ENCODE data around the gene SNTB2.

Gene SNTB2

DNA sequence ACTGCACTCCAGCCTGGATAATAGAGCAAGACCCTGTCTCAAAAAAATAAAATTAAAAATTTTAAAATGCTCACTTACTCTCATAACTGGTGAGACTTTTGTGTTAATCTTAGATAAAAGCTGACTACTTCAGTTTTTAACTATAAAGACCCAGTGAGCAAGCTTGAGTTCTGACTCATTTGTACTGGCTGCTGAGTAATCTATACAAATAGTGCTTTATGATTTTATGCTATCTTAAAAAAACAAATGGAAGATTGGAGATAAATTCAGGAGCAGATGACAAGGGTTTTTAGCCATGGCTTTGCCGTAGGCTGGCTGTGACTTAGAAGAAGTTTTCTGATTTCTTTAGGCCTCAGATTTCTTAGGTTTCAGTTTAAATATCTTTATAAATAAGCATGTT lies 30.5 kb downstream of the SNTB2 start:
- H2BK120ac ChIP-seq (ENCODE audit: insufficient read depth, low read length, poor library complexity), result no peak overlapping the region
- H2AFZ ChIP-seq (ENCODE audit: insufficient read depth, low read length, poor library complexity), result no peak overlapping the region
- no peak overlapping the region for H3K23ac ChIP-seq (ENCODE audit: low read length)
- H2AK5ac ChIP-seq (ENCODE audit: low read length), result no peak overlapping the region
- no peak overlapping the region for H4K91ac ChIP-seq (ENCODE audit: low read depth, low read length)
- H3K27ac ChIP-seq (ENCODE audit: low read depth, low read length), result no peak overlapping the region
- WGBS (ENCODE audit: extremely low coverage, insufficient coverage, insufficient read length), result no CpG with 5 or more reads among the region's 1 CpG
- H3K9me3 ChIP-seq (ENCODE audit: insufficient read depth, low read depth, low read length), result no peaks in the 10 kb centered on the region
- H2BK5ac ChIP-seq (ENCODE audit: low read depth, low read length, poor library complexity), result no peak overlapping the region
- no peak overlapping the region for H2BK12ac ChIP-seq (ENCODE audit: low read length)
- no peaks in the 10 kb centered on the region for H3K27me3 ChIP-seq (ENCODE audit: insufficient read depth, low read length)
- no peak overlapping the region for H4K12ac ChIP-seq (ENCODE audit: low read depth, low read length)
- no peaks in the 10 kb centered on the region for H3K4me1 ChIP-seq (ENCODE audit: control insufficient read depth in 1 of 2, insufficient read depth in 2 of 2, low read length in 2 of 2)
- no peak overlapping the region for H4K8ac ChIP-seq (ENCODE audit: low read depth, low read length)
- H3K4me2 ChIP-seq (ENCODE audit: low read length), result no peak overlapping the region
- H3K4me3 ChIP-seq (ENCODE audit: low read depth, low read length), result no peak overlapping the region
- H3K18ac ChIP-seq (ENCODE audit: low read length), result no peak overlapping the region
- H3K9ac ChIP-seq (ENCODE audit: low read length), result no peak overlapping the region
- DNase-seq, result no peak
- no peak overlapping the region for H3K14ac ChIP-seq (ENCODE audit: low read length)
- H3K79me1 ChIP-seq (ENCODE audit: low read length), result no peaks in the 10 kb centered on the region
- no peaks in the 10 kb centered on the region for H3K79me2 ChIP-seq (ENCODE audit: control insufficient read depth, insufficient read depth, low read length, poor library complexity)
- no peaks in the 10 kb centered on the region for H3K36me3 ChIP-seq (ENCODE audit: control insufficient read depth in 1 of 2, insufficient read depth in 2 of 2, low read length in 2 of 2)
- no peak overlapping the region for H3K4ac ChIP-seq (ENCODE audit: low read depth, low read length)

DNA sequence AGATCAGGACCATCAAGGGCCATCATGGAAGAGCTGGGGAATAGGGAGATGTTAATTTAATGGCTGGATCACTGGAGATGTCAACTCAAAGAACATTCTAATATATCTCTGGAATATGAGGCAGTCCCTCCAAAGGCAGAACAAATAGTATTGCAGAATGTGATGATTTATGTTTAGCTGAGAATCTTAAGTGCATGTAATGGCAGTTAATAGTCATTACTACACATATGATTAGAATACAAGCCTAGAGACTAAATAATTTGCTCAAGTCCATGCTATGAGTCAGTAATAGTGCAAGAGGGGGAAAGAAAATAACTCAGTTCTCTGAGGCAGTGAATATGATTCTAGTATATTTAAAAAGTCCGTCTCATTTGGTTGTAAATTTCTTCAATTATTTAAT lies 32.3 kb downstream of the SNTB2 start:
- H4K8ac ChIP-seq (ENCODE audit: low read depth, low read length), result no peak overlapping the region
- no peak overlapping the region for H2AK5ac ChIP-seq (ENCODE audit: low read length)
- DNase-seq, result no peak
- H3K4me3 ChIP-seq (ENCODE audit: low read depth, low read length), result no peak overlapping the region
- no peak overlapping the region for H3K18ac ChIP-seq (ENCODE audit: low read length)
- no peak overlapping the region for H2BK5ac ChIP-seq (ENCODE audit: low read depth, low read length, poor library complexity)
- H3K23ac ChIP-seq (ENCODE audit: low read length), result no peak overlapping the region
- H2AFZ ChIP-seq (ENCODE audit: insufficient read depth, low read length, poor library complexity), result no peak overlapping the region
- H2BK120ac ChIP-seq (ENCODE audit: insufficient read depth, low read length, poor library complexity), result no peak overlapping the region
- H3K14ac ChIP-seq (ENCODE audit: low read length), result no peak overlapping the region
- H3K36me3 ChIP-seq (ENCODE audit: control insufficient read depth in 1 of 2, insufficient read depth in 2 of 2, low read length in 2 of 2), result no peaks in the 10 kb centered on the region
- H3K27ac ChIP-seq (ENCODE audit: low read depth, low read length), result no peak overlapping the region
- no peak overlapping the region for H2BK12ac ChIP-seq (ENCODE audit: low read length)
- H3K27me3 ChIP-seq (ENCODE audit: insufficient read depth, low read length), result no peaks in the 10 kb centered on the region
- no peak overlapping the region for H4K91ac ChIP-seq (ENCODE audit: low read depth, low read length)
- no peaks in the 10 kb centered on the region for H3K9me3 ChIP-seq (ENCODE audit: insufficient read depth, low read depth, low read length)
- H3K4me1 ChIP-seq (ENCODE audit: control insufficient read depth in 1 of 2, insufficient read depth in 2 of 2, low read length in 2 of 2), result no peaks in the 10 kb centered on the region
- H3K4me2 ChIP-seq (ENCODE audit: low read length), result no peak overlapping the region
- H3K4ac ChIP-seq (ENCODE audit: low read depth, low read length), result no peak overlapping the region
- no peaks in the 10 kb centered on the region for H3K79me1 ChIP-seq (ENCODE audit: low read length)
- no peak overlapping the region for H3K9ac ChIP-seq (ENCODE audit: low read length)
- H3K79me2 ChIP-seq (ENCODE audit: control insufficient read depth, insufficient read depth, low read length, poor library complexity), result no peaks in the 10 kb centered on the region
- no peak overlapping the region for H4K12ac ChIP-seq (ENCODE audit: low read depth, low read length)
- WGBS (ENCODE audit: extremely low coverage, insufficient coverage, insufficient read length), result no CpG with 5 or more reads among the region's 1 CpG

DNA sequence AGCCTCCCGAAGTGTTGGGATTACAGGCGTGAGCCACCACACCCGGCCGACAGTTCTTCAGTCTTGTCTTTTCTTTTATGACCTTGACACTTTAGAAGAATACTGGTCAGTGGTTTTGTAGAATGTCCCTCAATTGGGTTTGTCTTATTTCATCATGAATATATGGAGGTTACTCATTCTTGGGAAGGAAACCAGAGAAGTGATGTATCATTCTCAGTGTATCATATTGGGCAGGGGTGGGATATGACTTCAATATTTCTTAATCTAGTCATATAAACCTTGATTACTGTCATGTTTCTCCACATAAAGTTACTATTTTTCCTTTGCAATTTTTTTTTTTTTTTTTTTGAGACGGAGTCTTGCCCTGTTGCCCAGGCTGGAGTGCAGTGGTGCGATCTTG lies 36.9 kb downstream of the SNTB2 start:
- no peaks in the 10 kb centered on the region for H3K79me2 ChIP-seq (ENCODE audit: control insufficient read depth, insufficient read depth, low read length, poor library complexity)
- no peak overlapping the region for H3K14ac ChIP-seq (ENCODE audit: low read length)
- no peaks in the 10 kb centered on the region for H3K27me3 ChIP-seq (ENCODE audit: insufficient read depth, low read length)
- no peak for DNase-seq
- H3K18ac ChIP-seq (ENCODE audit: low read length), result no peak overlapping the region
- H3K23ac ChIP-seq (ENCODE audit: low read length), result no peak overlapping the region
- no peak overlapping the region for H2BK120ac ChIP-seq (ENCODE audit: insufficient read depth, low read length, poor library complexity)
- no peak overlapping the region for H3K9ac ChIP-seq (ENCODE audit: low read length)
- no peaks in the 10 kb centered on the region for H3K36me3 ChIP-seq (ENCODE audit: control insufficient read depth in 1 of 2, insufficient read depth in 2 of 2, low read length in 2 of 2)
- H3K79me1 ChIP-seq (ENCODE audit: low read length), result no peaks in the 10 kb centered on the region
- H4K8ac ChIP-seq (ENCODE audit: low read depth, low read length), result no peak overlapping the region
- no peak overlapping the region for H2BK5ac ChIP-seq (ENCODE audit: low read depth, low read length, poor library complexity)
- H3K9me3 ChIP-seq (ENCODE audit: insufficient read depth, low read depth, low read length), result no peaks in the 10 kb centered on the region
- H3K4me3 ChIP-seq (ENCODE audit: low read depth, low read length), result no peak overlapping the region
- H4K12ac ChIP-seq (ENCODE audit: low read depth, low read length), result no peak overlapping the region
- H2BK12ac ChIP-seq (ENCODE audit: low read length), result no peak overlapping the region
- no peak overlapping the region for H3K4ac ChIP-seq (ENCODE audit: low read depth, low read length)
- H4K91ac ChIP-seq (ENCODE audit: low read depth, low read length), result no peak overlapping the region
- H2AFZ ChIP-seq (ENCODE audit: insufficient read depth, low read length, poor library complexity), result no peak overlapping the region
- no peak overlapping the region for H2AK5ac ChIP-seq (ENCODE audit: low read length)
- WGBS (ENCODE audit: extremely low coverage, insufficient coverage, insufficient read length), result no CpG with 5 or more reads among the region's 6 CpGs
- H3K4me2 ChIP-seq (ENCODE audit: low read length), result no peak overlapping the region
- H3K4me1 ChIP-seq (ENCODE audit: control insufficient read depth in 1 of 2, insufficient read depth in 2 of 2, low read length in 2 of 2), result no peaks in the 10 kb centered on the region
- no peak overlapping the region for H3K27ac ChIP-seq (ENCODE audit: low read depth, low read length)

DNA sequence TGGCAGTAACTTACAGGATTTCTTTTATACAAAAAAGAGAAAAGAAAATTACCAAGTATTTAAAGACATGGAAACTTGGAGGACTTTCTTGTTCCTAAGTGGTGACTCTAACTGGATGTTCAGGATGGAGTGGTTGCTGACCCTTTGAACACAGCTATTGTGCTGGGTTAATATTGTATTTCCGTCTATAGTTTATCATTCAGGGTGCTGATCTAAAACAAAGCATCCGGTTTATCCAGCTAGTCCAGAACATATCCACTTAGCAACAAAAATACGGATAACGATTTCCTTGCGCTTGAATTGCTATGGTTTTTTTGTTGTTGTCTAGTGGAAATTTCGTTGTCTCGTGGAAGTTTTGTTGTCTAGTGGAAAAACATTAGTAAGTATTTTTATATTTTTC lies 38.2 kb downstream of the SNTB2 start:
- Histone ChIP-seq H3K23ac (ENCODE audit: low read length) (no peak overlapping the region), H2BK5ac (ENCODE audit: low read depth, low read length, poor library complexity) (no peak overlapping the region), H3K4ac (ENCODE audit: low read depth, low read length) (no peak overlapping the region), H3K18ac (ENCODE audit: low read length) (no peak overlapping the region), H3K79me2 (ENCODE audit: control insufficient read depth, insufficient read depth, low read length, poor library complexity) (no peaks in the 10 kb centered on the region), H3K79me1 (ENCODE audit: low read length) (no peaks in the 10 kb centered on the region), H2AK5ac (ENCODE audit: low read length) (no peak overlapping the region), H3K9ac (ENCODE audit: low read length) (no peak overlapping the region), H2BK120ac (ENCODE audit: insufficient read depth, low read length, poor library complexity) (no peak overlapping the region), H3K4me2 (ENCODE audit: low read length) (no peak overlapping the region), H3K14ac (ENCODE audit: low read length) (no peak overlapping the region), H3K27ac (ENCODE audit: low read depth, low read length) (no peak overlapping the region), H4K8ac (ENCODE audit: low read depth, low read length) (no peak overlapping the region), H4K12ac (ENCODE audit: low read depth, low read length) (no peak overlapping the region), H3K36me3 (ENCODE audit: control insufficient read depth in 1 of 2, insufficient read depth in 2 of 2, low read length in 2 of 2) (no peaks in the 10 kb centered on the region), H3K4me1 (ENCODE audit: control insufficient read depth in 1 of 2, insufficient read depth in 2 of 2, low read length in 2 of 2) (no peaks in the 10 kb centered on the region), H3K9me3 (ENCODE audit: insufficient read depth, low read depth, low read length) (no peaks in the 10 kb centered on the region), H3K27me3 (ENCODE audit: insufficient read depth, low read length) (no peaks in the 10 kb centered on the region), H2BK12ac (ENCODE audit: low read length) (no peak overlapping the region), H2AFZ (ENCODE audit: insufficient read depth, low read length, poor library complexity) (no peak overlapping the region), H4K91ac (ENCODE audit: low read depth, low read length) (no peak overlapping the region), H3K4me3 (ENCODE audit: low read depth, low read length) (no peak overlapping the region)
- no peak for DNase-seq
- WGBS (ENCODE audit: extremely low coverage, insufficient coverage, insufficient read length), result no CpG with 5 or more reads among the region's 7 CpGs

DNA sequence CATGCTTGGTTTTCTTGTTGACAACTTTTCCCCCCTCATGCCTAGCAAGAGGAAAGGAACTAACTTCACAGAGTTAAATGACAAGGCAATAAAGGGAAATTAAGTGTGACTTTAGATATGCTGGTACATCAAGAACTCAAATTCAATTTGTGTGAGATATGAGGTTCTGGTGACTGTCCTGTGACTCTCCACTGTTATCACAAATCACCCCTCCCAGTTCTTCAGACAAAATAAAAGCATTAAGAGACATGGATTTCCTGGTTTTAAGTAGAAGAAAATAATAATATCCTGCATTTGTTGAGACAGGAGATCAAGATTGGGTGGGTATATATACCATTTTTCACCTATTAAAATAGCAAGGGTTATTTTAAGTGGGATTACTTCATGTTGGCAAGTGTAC lies 46.2 kb downstream of the SNTB2 start:
- H2BK120ac ChIP-seq (ENCODE audit: insufficient read depth, low read length, poor library complexity), result no peak overlapping the region
- no peaks in the 10 kb centered on the region for H3K27me3 ChIP-seq (ENCODE audit: insufficient read depth, low read length)
- no peak for DNase-seq
- H3K79me2 ChIP-seq (ENCODE audit: control insufficient read depth, insufficient read depth, low read length, poor library complexity), result no peaks in the 10 kb centered on the region
- H3K4me2 ChIP-seq (ENCODE audit: low read length), result no peak overlapping the region
- no peaks in the 10 kb centered on the region for H3K36me3 ChIP-seq (ENCODE audit: control insufficient read depth in 1 of 2, insufficient read depth in 2 of 2, low read length in 2 of 2)
- H3K9me3 ChIP-seq (ENCODE audit: insufficient read depth, low read depth, low read length), result no peaks in the 10 kb centered on the region
- H4K8ac ChIP-seq (ENCODE audit: low read depth, low read length), result no peak overlapping the region
- no peak overlapping the region for H4K91ac ChIP-seq (ENCODE audit: low read depth, low read length)
- H3K4me3 ChIP-seq (ENCODE audit: low read depth, low read length), result no peak overlapping the region
- H3K4me1 ChIP-seq (ENCODE audit: control insufficient read depth in 1 of 2, insufficient read depth in 2 of 2, low read length in 2 of 2), result no peaks in the 10 kb centered on the region
- H2AK5ac ChIP-seq (ENCODE audit: low read length), result no peak overlapping the region
- H3K9ac ChIP-seq (ENCODE audit: low read length), result no peak overlapping the region
- H4K12ac ChIP-seq (ENCODE audit: low read depth, low read length), result no peak overlapping the region
- H2BK5ac ChIP-seq (ENCODE audit: low read depth, low read length, poor library complexity), result no peak overlapping the region
- H2BK12ac ChIP-seq (ENCODE audit: low read length), result no peak overlapping the region
- H3K4ac ChIP-seq (ENCODE audit: low read depth, low read length), result no peak overlapping the region
- H3K18ac ChIP-seq (ENCODE audit: low read length), result no peak overlapping the region
- no peak overlapping the region for H2AFZ ChIP-seq (ENCODE audit: insufficient read depth, low read length, poor library complexity)
- no peak overlapping the region for H3K27ac ChIP-seq (ENCODE audit: low read depth, low read length)
- no peak overlapping the region for H3K14ac ChIP-seq (ENCODE audit: low read length)
- no peak overlapping the region for H3K23ac ChIP-seq (ENCODE audit: low read length)
- no peaks in the 10 kb centered on the region for H3K79me1 ChIP-seq (ENCODE audit: low read length)
